Osteoblast (primary cell): ENCODE results near the gene KMO. TPM values are rescaled to one million over a fixed set of nuclear protein-coding genes. Genes with fewer than 3 reads are reported as not detected.
A peak's percentile ranks its signal among the peaks of the same experiment; 100 is the strongest.

Experiments
- DNase-seq: peaks from one replicate; pipeline ENCODE4 v3.0.0; 2011; ENCODE audit warnings: low spot score, mixed read lengths; ENCODE audit not compliant: insufficient read length; ENCODE audit errors: missing footprints
- H2AFZ ChIP-seq: 2 replicates; pipeline ENCODE4 v1.6.0; 2011; ENCODE audit warnings: mild to moderate bottlenecking, low read length
- H3K27ac ChIP-seq: 2 replicates; pipeline ENCODE4 v1.5.1; 2011; ENCODE audit warnings: mild to moderate bottlenecking, low read depth, low read length, moderate library complexity
- H3K27me3 ChIP-seq: 2 replicates; pipeline ENCODE4 v1.6.0; 2012; ENCODE audit warnings: mild to moderate bottlenecking, control low read depth, inconsistent platforms, low read length, moderate library complexity; ENCODE audit not compliant: insufficient read depth
- H3K36me3 ChIP-seq: 2 replicates; pipeline ENCODE4 v1.5.1; 2011; ENCODE audit warnings: mild to moderate bottlenecking, low read length, control low read depth, moderate library complexity; ENCODE audit not compliant: insufficient read depth
- H3K4me1 ChIP-seq: 2 replicates; pipeline ENCODE4 v1.5.1; 2011; ENCODE audit warnings: mild to moderate bottlenecking, low read length, control low read depth, moderate library complexity; ENCODE audit not compliant: insufficient read depth
- H3K4me2 ChIP-seq: 2 replicates; pipeline ENCODE4 v1.6.0; 2011; ENCODE audit warnings: mild to moderate bottlenecking, low read length; ENCODE audit not compliant: insufficient read depth
- H3K4me3 ChIP-seq: fragments of 200-600 bp; sonication (generic); 3 replicates; pipeline ENCODE4 v1.5.1; 2012; ENCODE audit warnings: mild to moderate bottlenecking, low read length, inconsistent platforms; ENCODE audit not compliant: insufficient read depth
- H3K79me2 ChIP-seq: 2 replicates; pipeline ENCODE4 v1.6.0; 2012; ENCODE audit warnings: mild to moderate bottlenecking, low read length, control low read depth, inconsistent platforms; ENCODE audit not compliant: insufficient read depth
- H3K9me3 ChIP-seq: 2 replicates; pipeline ENCODE4 v1.5.1; 2011; ENCODE audit warnings: low read depth, low read length, control low read depth
- H4K20me1 ChIP-seq: 2 replicates; pipeline ENCODE4 v1.6.0; 2012; ENCODE audit warnings: mild to moderate bottlenecking, low read length, control low read depth; ENCODE audit not compliant: insufficient read depth
- total RNA-seq: library from RNA; depleted of rRNA; stranded (reverse); fragments of >200 nt; gene quantifications from 2 replicates; pipeline ENCODE4 v1.2.3, GENCODE V29; 2012
- TF ChIP-seq, protein P1 (sequence below): IDR thresholded peaks from 2 replicates; pipeline ENCODE4 v1.5.1; 2011; ENCODE audit warnings: mild to moderate bottlenecking, low read depth, low read length, moderate library complexity; ENCODE audit errors: extremely low read depth

KMO gene
- total RNA-seq, 1 donor = 0.36 TPM

DNA sequence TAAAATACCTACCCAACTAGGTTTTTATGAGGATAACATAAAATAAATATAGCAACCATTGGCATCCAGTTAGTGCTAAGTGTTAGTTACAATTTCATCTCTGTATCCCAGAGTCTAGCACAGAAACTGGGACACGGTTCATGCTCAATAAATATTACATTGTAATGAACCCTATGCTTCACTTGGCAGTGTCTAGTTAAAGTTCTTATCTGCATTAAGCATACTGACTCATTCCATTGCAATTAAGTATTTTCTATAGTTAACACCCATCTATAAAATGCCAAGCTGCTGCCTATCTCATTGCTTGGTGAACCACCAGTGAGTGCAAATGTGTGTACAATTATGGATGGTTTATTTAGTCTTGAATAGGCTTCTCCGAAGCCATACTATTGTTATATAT lies 92.8 kb downstream of the KMO start:
- H3K9me3 ChIP-seq = no peaks in the 10 kb centered on the region
- no peak for DNase-seq
- peaks cover 3% of the 10 kb centered on the region for H3K4me1 ChIP-seq
- H3K79me2 ChIP-seq = no peaks in the 10 kb centered on the region
- TF ChIP-seq, protein P1, sequence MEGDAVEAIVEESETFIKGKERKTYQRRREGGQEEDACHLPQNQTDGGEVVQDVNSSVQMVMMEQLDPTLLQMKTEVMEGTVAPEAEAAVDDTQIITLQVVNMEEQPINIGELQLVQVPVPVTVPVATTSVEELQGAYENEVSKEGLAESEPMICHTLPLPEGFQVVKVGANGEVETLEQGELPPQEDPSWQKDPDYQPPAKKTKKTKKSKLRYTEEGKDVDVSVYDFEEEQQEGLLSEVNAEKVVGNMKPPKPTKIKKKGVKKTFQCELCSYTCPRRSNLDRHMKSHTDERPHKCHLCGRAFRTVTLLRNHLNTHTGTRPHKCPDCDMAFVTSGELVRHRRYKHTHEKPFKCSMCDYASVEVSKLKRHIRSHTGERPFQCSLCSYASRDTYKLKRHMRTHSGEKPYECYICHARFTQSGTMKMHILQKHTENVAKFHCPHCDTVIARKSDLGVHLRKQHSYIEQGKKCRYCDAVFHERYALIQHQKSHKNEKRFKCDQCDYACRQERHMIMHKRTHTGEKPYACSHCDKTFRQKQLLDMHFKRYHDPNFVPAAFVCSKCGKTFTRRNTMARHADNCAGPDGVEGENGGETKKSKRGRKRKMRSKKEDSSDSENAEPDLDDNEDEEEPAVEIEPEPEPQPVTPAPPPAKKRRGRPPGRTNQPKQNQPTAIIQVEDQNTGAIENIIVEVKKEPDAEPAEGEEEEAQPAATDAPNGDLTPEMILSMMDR = no peak
- H3K27ac ChIP-seq = no peak overlapping the region
- H3K36me3 ChIP-seq = no peaks in the 10 kb centered on the region
- no peak overlapping the region for H3K4me2 ChIP-seq
- no peaks in the 10 kb centered on the region for H3K27me3 ChIP-seq
- no peak overlapping the region for H2AFZ ChIP-seq
- H3K4me3 ChIP-seq = no peak overlapping the region
- no peaks in the 10 kb centered on the region for H4K20me1 ChIP-seq

DNA sequence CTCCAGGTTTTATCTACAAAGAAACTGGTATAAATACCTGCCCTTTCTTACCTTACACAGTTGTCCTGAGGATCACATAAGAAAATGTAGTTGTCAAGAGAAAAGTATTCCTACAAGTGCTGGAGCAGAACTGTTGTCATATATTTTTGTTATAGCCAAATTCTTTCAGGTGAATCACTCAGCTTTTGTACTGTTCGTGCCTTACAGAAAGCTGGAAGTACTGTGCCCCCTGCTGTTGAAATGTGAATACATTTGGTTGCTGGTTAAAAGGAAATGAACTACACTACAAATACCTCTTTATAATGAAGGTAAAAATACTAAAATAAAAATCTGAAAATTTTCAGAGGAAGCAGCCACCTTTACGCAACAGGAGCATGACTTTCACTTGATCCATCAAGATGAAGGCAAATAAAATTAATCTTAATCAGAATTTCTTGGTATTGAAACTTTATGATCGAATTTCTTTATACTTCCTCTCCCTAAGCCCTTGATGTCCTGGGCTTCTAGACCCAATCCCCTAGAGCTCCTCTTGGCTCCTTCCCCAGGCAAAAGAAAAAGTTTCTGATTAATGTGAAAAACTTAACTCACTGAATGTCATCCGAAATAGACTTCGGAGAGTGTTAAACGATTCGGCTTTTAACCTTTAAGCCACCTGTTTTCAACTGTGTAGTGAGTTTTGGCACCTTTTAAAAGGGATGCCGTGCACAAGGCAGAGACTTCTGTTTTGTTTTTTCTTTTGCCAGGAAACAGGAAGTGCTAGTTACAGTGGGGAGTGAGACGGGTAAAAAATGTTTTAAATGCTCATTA lies 95.5 kb downstream of the KMO start:
- H4K20me1 ChIP-seq = no peaks in the 10 kb centered on the region
- no peaks in the 10 kb centered on the region for H3K27me3 ChIP-seq
- H3K9me3 ChIP-seq = no peaks in the 10 kb centered on the region
- TF ChIP-seq, protein P1 = peak; percentile 71
- H3K36me3 ChIP-seq = no peaks in the 10 kb centered on the region
- H3K27ac ChIP-seq = no peak overlapping the region
- H3K4me1 ChIP-seq = peaks cover 3% of the 10 kb centered on the region
- H3K4me3 ChIP-seq = no peak overlapping the region
- no peak for DNase-seq
- H3K79me2 ChIP-seq = no peaks in the 10 kb centered on the region
- no peak overlapping the region for H3K4me2 ChIP-seq
- H2AFZ ChIP-seq = peak overlapping the region; percentile 24

DNA sequence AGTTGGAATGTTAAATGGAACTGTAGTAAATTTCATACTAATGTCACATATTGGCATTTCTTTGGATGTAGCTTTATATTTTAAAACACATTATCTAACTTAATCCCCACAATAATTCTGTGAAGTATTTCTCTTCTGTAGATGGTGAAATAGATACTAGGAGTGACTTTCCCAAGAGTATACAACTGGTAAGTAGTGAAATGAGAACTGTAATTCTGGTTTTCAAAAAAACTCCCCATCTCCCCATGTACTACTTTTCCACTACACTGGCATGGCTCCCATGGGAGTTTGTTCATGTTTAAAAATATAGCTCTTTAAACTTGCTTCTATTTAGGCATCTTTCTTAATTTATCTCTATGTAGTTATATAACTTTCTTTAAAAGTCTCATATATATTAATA lies 97.8 kb downstream of the KMO start:
- Histone ChIP-seq H3K79me2 (no peaks in the 10 kb centered on the region), H3K4me1 (peaks cover 2% of the 10 kb centered on the region), H2AFZ (no peak overlapping the region), H3K27ac (no peak overlapping the region), H3K4me2 (no peak overlapping the region), H3K4me3 (no peak overlapping the region), H3K36me3 (no peaks in the 10 kb centered on the region), H4K20me1 (no peaks in the 10 kb centered on the region), H3K27me3 (no peaks in the 10 kb centered on the region), H3K9me3 (no peaks in the 10 kb centered on the region)
- no peak for DNase-seq
- TF ChIP-seq, protein P1 = no peak

DNA sequence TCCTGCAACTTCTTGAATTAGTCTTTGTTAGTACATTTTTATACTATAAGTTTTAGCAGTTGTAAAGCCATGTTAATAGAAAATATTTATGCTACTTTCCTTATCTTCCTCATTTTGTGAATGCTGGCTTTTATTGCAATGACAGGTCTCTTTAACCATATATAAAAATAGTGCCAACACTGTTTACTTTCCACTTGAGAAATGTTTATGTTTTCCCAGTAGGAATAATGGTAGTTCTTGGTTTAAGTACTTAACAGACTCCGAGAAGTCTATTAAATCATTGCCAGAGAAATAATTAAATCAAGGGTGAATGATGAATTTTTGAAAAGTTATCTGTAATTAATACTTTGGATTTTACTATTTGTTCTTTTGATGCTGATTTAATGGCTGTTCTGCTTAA lies 98.3 kb downstream of the KMO start:
- H3K4me1 ChIP-seq = no peaks in the 10 kb centered on the region
- H3K4me2 ChIP-seq = no peak overlapping the region
- no peak overlapping the region for H3K27ac ChIP-seq
- TF ChIP-seq, protein P1 = no peak
- no peak overlapping the region for H3K4me3 ChIP-seq
- DNase-seq = no peak
- H4K20me1 ChIP-seq = no peaks in the 10 kb centered on the region
- peaks cover 4% of the 10 kb centered on the region for H3K36me3 ChIP-seq
- no peaks in the 10 kb centered on the region for H3K27me3 ChIP-seq
- no peaks in the 10 kb centered on the region for H3K9me3 ChIP-seq
- H3K79me2 ChIP-seq = no peaks in the 10 kb centered on the region
- H2AFZ ChIP-seq = no peak overlapping the region
